A549 (cell line): Measurements from ENCODE around the gene KLC3. TPM values are rescaled to one million over a fixed set of nuclear protein-coding genes. Genes with fewer than 3 reads are reported as not detected.

Experiments used
- ATAC-seq, 2 experiments: fragments of 200-7000 bp in 1 of 2; fragments of >200 bp in 1 of 2; cut with Nextera tagmentation in 1 of 2; cut with Tn5 transposase in 1 of 2; 3 replicates each; pipeline versions ENCODE4 v1.8.0 to v1.9.1; 2018 to 2020; ENCODE audit warnings: mild to moderate bottlenecking in 1 of 2, moderate library complexity in 1 of 2
- CTCF ChIA-PET: fragments of 300-600 bp; sonication (Branson Sonifier 250); formaldehyde crosslinking; extraction: SDS; loops from one replicate; lab custom pipeline; 2021; ENCODE audit warnings: antibody characterized with exemption, inconsistent platforms; lab: Yijun Ruan, JAX
- POLR2A ChIA-PET: fragments of 350-600 bp; formaldehyde crosslinking; extraction: SDS; loops from one replicate; lab custom pipeline; 2021; ENCODE audit warnings: antibody characterized with exemption, inconsistent platforms; lab: Yijun Ruan, JAX
- DNase-seq, 2 experiments: peaks; one replicate each; pipeline versions ENCODE4 v3.0.0 to v3.0.0-alpha.2; 2011 to 2016; ENCODE audit warnings: low read depth in 1 of 2, low spot score in 1 of 2
- FAIRE-seq: peaks from 2 replicates; lab custom pipeline; 2011; peaks lifted over from hg19 to GRCh38; lab: Jason Lieb, UNC
- H3K27ac ChIP-seq, 2 experiments: fragments of >200 bp; sonication (Bioruptor Twin); formaldehyde crosslinking; 3 replicates each; pipeline ENCODE4 v1.5.1; 2016 to 2017
- H3K4me1 ChIP-seq: fragments of >200 bp; sonication (Bioruptor Twin); formaldehyde crosslinking; 3 replicates; pipeline ENCODE4 v1.6.1; 2016
- H3K4me2 ChIP-seq: fragments of >200 bp; sonication (Bioruptor Twin); formaldehyde crosslinking; 3 replicates; pipeline ENCODE4 v1.6.1; 2016
- H3K4me3 ChIP-seq: fragments of >200 bp; sonication (Bioruptor Twin); formaldehyde crosslinking; 3 replicates; pipeline ENCODE4 v1.5.1; 2016
- H3K9me3 ChIP-seq: fragments of >200 bp; sonication (Bioruptor Twin); formaldehyde crosslinking; 3 replicates; pipeline ENCODE4 v1.6.1; 2016
- BCL3 ChIP-seq: fragments of >200 bp; sonication (Bioruptor Twin); formaldehyde crosslinking; IDR thresholded peaks from 3 replicates; pipeline ENCODE4 v1.6.1; 2016
- BHLHE40 ChIP-seq: IDR thresholded peaks from 2 replicates; pipeline ENCODE4 v1.6.1; 2012; ENCODE audit warnings: low read depth, low read length, inconsistent platforms
- CBX2 ChIP-seq: fragments of 200-600 bp; sonication (generic); IDR thresholded peaks from 2 replicates; pipeline ENCODE4 v1.6.1; 2016; ENCODE audit warnings: low read depth, mild to moderate bottlenecking, borderline replicate concordance
- CEBPB ChIP-seq, 2 experiments: fragments of >200 bp in 1 of 2; sonication (Bioruptor Twin) in 1 of 2; formaldehyde crosslinking in 1 of 2; IDR thresholded peaks; 2 replicates each; pipeline ENCODE4 v1.6.1; 2012 to 2016
- CHD2 ChIP-seq: fragments of 150-350 bp; IDR thresholded peaks from 2 replicates; pipeline ENCODE4 v1.6.1; 2014; ENCODE audit warnings: low read length; ENCODE audit not compliant: partially characterized antibody
- CHD4 ChIP-seq: fragments of 200-600 bp; sonication (generic); IDR thresholded peaks from 2 replicates; pipeline ENCODE4 v1.6.1; 2016; ENCODE audit warnings: antibody characterized with exemption, mild to moderate bottlenecking, borderline replicate concordance
- CTCF ChIP-seq: fragments of >200 bp; sonication (Bioruptor Twin); formaldehyde crosslinking; IDR thresholded peaks from 3 replicates; pipeline ENCODE4 v1.5.1; 2016
- EHF ChIP-seq: fragments of 250-450 bp; sonication (Bioruptor Pico); IDR thresholded peaks from 2 replicates; pipeline ENCODE4 v1.5.0; 2020; ENCODE audit warnings: mild to moderate bottlenecking
- EHMT2 ChIP-seq: fragments of 200-600 bp; sonication (generic); IDR thresholded peaks from 2 replicates; pipeline ENCODE4 v1.6.1; 2016; ENCODE audit warnings: antibody characterized with exemption, low read depth, mild to moderate bottlenecking, moderate library complexity
- FOSL2 ChIP-seq, 2 experiments: fragments of 450-650 bp in 1 of 2; fragments of >200 bp in 1 of 2; sonication (Bioruptor Twin) in 1 of 2; formaldehyde crosslinking; IDR thresholded peaks; 2 replicates each; pipeline versions ENCODE4 v1.5.0 to v1.6.1; 2016 to 2020; ENCODE audit warnings: mild to moderate bottlenecking in 1 of 2, moderate library complexity in 1 of 2
- KDM1A ChIP-seq: fragments of 200-600 bp; sonication (generic); IDR thresholded peaks from 2 replicates; pipeline ENCODE4 v1.6.1; 2016; ENCODE audit warnings: low read depth, mild to moderate bottlenecking
- KDM5A ChIP-seq: fragments of 200-600 bp; sonication (generic); IDR thresholded peaks from 2 replicates; pipeline ENCODE4 v1.6.1; 2016; ENCODE audit warnings: antibody characterized with exemption, mild to moderate bottlenecking
- MAFK ChIP-seq: fragments of 450-650 bp; IDR thresholded peaks from 2 replicates; pipeline ENCODE4 v1.6.1; 2014; ENCODE audit not compliant: partially characterized antibody
- MAX ChIP-seq: IDR thresholded peaks from 2 replicates; pipeline ENCODE4 v1.6.1; 2012
- MAZ ChIP-seq: fragments of 150-350 bp; IDR thresholded peaks from 2 replicates; pipeline ENCODE4 v1.6.1; 2014; ENCODE audit warnings: antibody characterized with exemption, low read depth, low read length, borderline replicate concordance
- MYC ChIP-seq: IDR thresholded peaks from 2 replicates; pipeline ENCODE4 v1.6.1; 2012; ENCODE audit warnings: mild to moderate bottlenecking, inconsistent platforms, low read length, improper control_type of control experiment, borderline replicate concordance
- NPAS2 ChIP-seq: fragments of 250-450 bp; sonication (Bioruptor Pico); IDR thresholded peaks from 2 replicates; pipeline ENCODE4 v1.8.0; 2022; ENCODE audit warnings: mild to moderate bottlenecking, moderate library complexity, borderline replicate concordance
- POLR2A ChIP-seq: IDR thresholded peaks from 2 replicates; pipeline ENCODE4 v1.6.1; 2012; ENCODE audit warnings: mild to moderate bottlenecking, low read length
- POLR2AphosphoS2 ChIP-seq: conservative IDR thresholded peaks from 2 replicates; pipeline ENCODE4 v1.6.1; 2012; ENCODE audit warnings: low read length, improper control_type of control experiment, inconsistent platforms
- RARB ChIP-seq: fragments of 250-450 bp; sonication (Bioruptor Pico); IDR thresholded peaks from 2 replicates; pipeline ENCODE4 v1.8.0; 2021; ENCODE audit warnings: mild to moderate bottlenecking, moderate library complexity
- RFX5 ChIP-seq: fragments of 450-650 bp; IDR thresholded peaks from 2 replicates; pipeline ENCODE4 v1.7.1; 2014; ENCODE audit warnings: antibody characterized with exemption, mild to moderate bottlenecking, moderate library complexity
- TP53 ChIP-seq: fragments of 250-450 bp; sonication (Bioruptor Pico); IDR thresholded peaks from 2 replicates; pipeline ENCODE4 v1.5.0; 2021; ENCODE audit warnings: mild to moderate bottlenecking, moderate library complexity
- ZFP36 ChIP-seq: fragments of 450-650 bp; IDR thresholded peaks from 2 replicates; pipeline ENCODE4 v1.6.1; 2014; ENCODE audit warnings: borderline replicate concordance; ENCODE audit not compliant: partially characterized antibody
- ZNF302 ChIP-seq: fragments of 250-450 bp; sonication (Bioruptor Pico); IDR thresholded peaks from 2 replicates; pipeline ENCODE4 v1.9.0; 2021; ENCODE audit warnings: inconsistent platforms, mild to moderate bottlenecking, moderate library complexity
- WGBS: methylation state at CpG from one replicate; pipeline ENCODE4 v1.1.6; 2017; ENCODE audit errors: missing lambda C conversion rate; 5-methylcytosine and 5-hydroxymethylcytosine counted together
- polyA plus RNA-seq, 4 experiments: library from polyadenylated mRNA; depleted of rRNA in 3 of 4; stranded (reverse); fragments of >200 nt; fragmentation: RNase III in 1 of 4; extraction: RNeasy Plus Mini Kit Qiagen cat#74134 plus additional on column Dnase treatment in 1 of 4; gene quantifications; 2 replicates in 3 of 4; 3 replicates in 1 of 4; pipeline ENCODE4 v1.2.3, GENCODE V29; 2011 to 2017

Gene KLC3
- polyA plus RNA-seq, 2 of the 4 experiments (the other 2 are of a cell fraction), result 0.26 to 0.49 TPM

- no peaks in the 10 kb centered on the region for H3K4me1 ChIP-seq
- DNase-seq, result no peak
- WGBS, result 86% methylated on average over 3 of the region's 3 CpGs
- no peak for FAIRE-seq
- H3K4me3 ChIP-seq, result no peak overlapping the region
- no peak overlapping the region for H3K27ac ChIP-seq
- no peaks in the 10 kb centered on the region for H3K9me3 ChIP-seq
- H3K4me2 ChIP-seq, result no peak overlapping the region
- CTCF ChIA-PET, result interaction anchor here (3.5 kb wide), 1 partner anchor 10 kb away, joined by 25 read pairs; no protein-coding TSS in a partner anchor
- no peak for TF ChIP-seq ZNF302 (CRISPR knock-in tag)
- no peak for TF ChIP-seq POLR2A
- TF ChIP-seq CBX2, result no peak
- no peak for TF ChIP-seq CHD2
- TF ChIP-seq NPAS2 (CRISPR knock-in tag), result no peak
- no peak for TF ChIP-seq RARB (CRISPR knock-in tag)
- TF ChIP-seq MAZ, result no peak
- TF ChIP-seq BHLHE40, result no peak
- TF ChIP-seq CEBPB (IDR thresholded peaks at IDR 0.05), result no peak
- no peak for TF ChIP-seq ZFP36
- no peak for TF ChIP-seq CHD4
- no peak for TF ChIP-seq EHMT2
- TF ChIP-seq KDM5A, result no peak
- no peak for TF ChIP-seq MAFK
- TF ChIP-seq KDM1A, result no peak
- no peak for TF ChIP-seq MYC
- TF ChIP-seq TP53 (CRISPR knock-in tag), result no peak
- ATAC-seq, result no peak
- POLR2A ChIA-PET, result no interaction called here
Measured at GRCh38 chr19:45349126-45349415, 8.5 kb downstream of the KLC3 start.

- no peak for ATAC-seq
- TF ChIP-seq RFX5 (no peak), FOSL2 (IDR thresholded peaks at IDR 0.05) (no peak), FOSL2 (CRISPR knock-in tag; IDR thresholded peaks at IDR 0.05) (no peak), POLR2A (no peak), CTCF (no peak), BCL3 (no peak), EHF (CRISPR knock-in tag) (no peak), MAX (no peak), POLR2AphosphoS2 (no peak)
- 97% methylated on average over 12 of the region's 17 CpGs for WGBS
- ChIA-PET CTCF (interaction anchor here (0.7 to 3.5 kb wide), 3 partner anchors 11 to 290 kb away, joined by 3 to 25 read pairs (median 6); no protein-coding TSS in a partner anchor), POLR2A (no interaction called here)
- Histone ChIP-seq H3K27ac (no peak overlapping the region), H3K4me2 (no peak overlapping the region), H3K4me3 (no peak overlapping the region), H3K9me3 (no peaks in the 10 kb centered on the region), H3K4me1 (no peaks in the 10 kb centered on the region)
- FAIRE-seq, result no peak
- no peak for DNase-seq
Measured at GRCh38 chr19:45349430-45349941, 8.9 kb downstream of the KLC3 start.
